Measurements from ENCODE around the gene CEP63.

DNA sequence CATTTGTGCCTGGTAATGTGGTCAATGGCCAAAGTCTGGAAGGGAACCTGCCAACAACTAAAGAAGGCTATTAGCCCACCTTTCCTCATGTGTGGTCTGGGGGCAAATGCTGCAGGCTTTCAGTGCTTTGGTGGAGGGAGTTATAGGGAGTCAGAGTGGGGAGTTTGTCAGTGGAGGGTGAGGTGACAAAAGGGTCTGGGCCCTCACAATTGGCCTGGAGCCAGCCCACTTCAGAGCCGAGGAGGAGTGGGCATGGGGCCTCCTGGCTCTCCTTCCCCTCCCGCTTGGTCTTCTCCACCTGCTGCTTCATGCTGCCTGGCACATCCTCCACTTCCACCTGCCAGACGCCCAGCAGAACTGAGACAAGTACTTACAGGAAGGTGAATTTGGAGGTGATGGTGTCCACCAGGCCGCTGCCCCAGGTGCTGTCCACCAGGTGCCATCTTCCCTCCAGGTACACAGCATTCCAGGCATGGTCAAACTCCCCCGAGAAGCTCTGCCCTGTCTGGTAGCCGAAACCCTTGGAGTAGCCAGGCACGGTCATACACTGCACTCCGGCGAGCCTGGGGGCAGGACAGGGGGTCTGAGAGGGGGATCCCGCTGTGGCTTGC lies 124.1 kb downstream of the CEP63 start:
- TF ChIP-seq POLR2AphosphoS5 (IDR thresholded peaks at IDR 0.05) (no peak), SMC3 (conservative IDR thresholded peaks at IDR 0.05; ENCODE audit: poor library complexity) (no peak)
- TF ChIP-seq, protein P1, sequence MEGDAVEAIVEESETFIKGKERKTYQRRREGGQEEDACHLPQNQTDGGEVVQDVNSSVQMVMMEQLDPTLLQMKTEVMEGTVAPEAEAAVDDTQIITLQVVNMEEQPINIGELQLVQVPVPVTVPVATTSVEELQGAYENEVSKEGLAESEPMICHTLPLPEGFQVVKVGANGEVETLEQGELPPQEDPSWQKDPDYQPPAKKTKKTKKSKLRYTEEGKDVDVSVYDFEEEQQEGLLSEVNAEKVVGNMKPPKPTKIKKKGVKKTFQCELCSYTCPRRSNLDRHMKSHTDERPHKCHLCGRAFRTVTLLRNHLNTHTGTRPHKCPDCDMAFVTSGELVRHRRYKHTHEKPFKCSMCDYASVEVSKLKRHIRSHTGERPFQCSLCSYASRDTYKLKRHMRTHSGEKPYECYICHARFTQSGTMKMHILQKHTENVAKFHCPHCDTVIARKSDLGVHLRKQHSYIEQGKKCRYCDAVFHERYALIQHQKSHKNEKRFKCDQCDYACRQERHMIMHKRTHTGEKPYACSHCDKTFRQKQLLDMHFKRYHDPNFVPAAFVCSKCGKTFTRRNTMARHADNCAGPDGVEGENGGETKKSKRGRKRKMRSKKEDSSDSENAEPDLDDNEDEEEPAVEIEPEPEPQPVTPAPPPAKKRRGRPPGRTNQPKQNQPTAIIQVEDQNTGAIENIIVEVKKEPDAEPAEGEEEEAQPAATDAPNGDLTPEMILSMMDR (IDR thresholded peaks at IDR 0.05; ENCODE audit: poor library complexity, severe bottlenecking), result no peak
